Measurements from ENCODE around the gene DDX17.

The DDX17 gene

GRCh38 chr22:38444783-38445182 is 61.3 kb downstream of the DDX17 start:
- Histone ChIP-seq H3K9me3 (ENCODE audit: control insufficient read depth, insufficient read depth, low read length) (no peaks in the 10 kb centered on the region), H3K36me3 (ENCODE audit: control insufficient read depth, insufficient read depth, low read length) (no peaks in the 10 kb centered on the region), H3K4me3 (ENCODE audit: low read depth, low read length) (no peak overlapping the region)

DNA sequence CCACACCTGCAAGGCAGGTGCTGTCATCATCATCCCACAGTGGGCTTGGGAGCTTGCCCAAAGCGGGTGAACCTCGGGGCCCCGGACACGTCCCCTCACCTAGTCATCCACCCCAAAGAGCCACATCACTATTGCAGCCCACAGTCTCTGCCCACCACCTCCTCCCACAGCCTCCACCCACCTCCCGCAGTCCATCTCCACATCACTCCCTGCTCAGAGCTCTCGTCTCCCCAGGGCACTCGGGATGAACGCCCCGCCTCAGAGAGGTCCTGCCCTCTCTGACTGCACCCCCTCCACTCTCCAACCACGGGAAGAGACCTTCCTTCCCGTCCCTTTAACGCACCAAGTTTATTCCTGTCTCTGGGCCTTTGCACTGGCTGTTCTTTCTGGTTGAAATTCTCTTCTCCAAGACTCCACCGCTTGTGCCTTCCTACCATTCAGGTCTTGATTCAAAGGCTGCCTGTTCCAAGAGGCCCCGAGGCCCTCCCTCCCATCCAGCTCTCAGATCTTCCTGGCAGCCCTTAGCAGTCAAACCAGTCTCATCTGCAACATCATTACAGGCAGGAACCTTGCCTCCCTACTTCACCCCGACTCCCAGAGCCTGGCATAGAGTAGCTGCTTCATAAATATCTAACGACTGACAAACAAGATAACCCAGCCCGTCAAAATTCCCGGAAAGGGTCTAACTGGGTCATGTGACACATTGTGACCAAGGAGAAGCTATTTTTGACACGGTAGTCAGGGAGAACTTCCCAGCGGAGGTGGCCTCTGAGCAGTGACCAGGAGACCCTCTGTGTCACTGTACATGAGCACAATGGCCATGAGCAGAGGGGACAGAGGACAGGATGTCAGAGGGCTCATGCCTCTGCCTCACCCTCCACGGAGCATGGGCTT is 62.2 kb downstream of the DDX17 start:
- Histone ChIP-seq H3K27me3 (ENCODE audit: control insufficient read depth, insufficient read depth, low read length) (no peaks in the 10 kb centered on the region), H3K4me1 (ENCODE audit: control insufficient read depth, insufficient read depth, low read length) (no peaks in the 10 kb centered on the region), H3K4me3 (ENCODE audit: low read depth, low read length) (no peak overlapping the region), H3K9ac (ENCODE audit: low read depth, low read length) (no peak overlapping the region), H3K36me3 (ENCODE audit: control insufficient read depth, insufficient read depth, low read length) (no peaks in the 10 kb centered on the region), H3K9me3 (ENCODE audit: control insufficient read depth, insufficient read depth, low read length) (no peaks in the 10 kb centered on the region), H3K27ac (ENCODE audit: low read depth, low read length) (no peak overlapping the region)

More at GRCh38 chr22:38444783-38445182, 61.3 kb downstream of the DDX17 start:
- no peak overlapping the region for H3K27ac ChIP-seq (ENCODE audit: low read depth, low read length)
- H3K4me1 ChIP-seq (ENCODE audit: control insufficient read depth, insufficient read depth, low read length): no peaks in the 10 kb centered on the region
- peaks cover 3% of the 10 kb centered on the region; the same call in 1 of the 2 replicates for H3K27me3 ChIP-seq (ENCODE audit: control insufficient read depth, insufficient read depth, low read length)
- no peak overlapping the region for H3K9ac ChIP-seq (ENCODE audit: low read depth, low read length)

- Histone ChIP-seq H3K27ac (ENCODE audit: low read depth, low read length) (no peak overlapping the region), H3K9me3 (ENCODE audit: control insufficient read depth, insufficient read depth, low read length) (no peaks in the 10 kb centered on the region), H3K4me1 (ENCODE audit: control insufficient read depth, insufficient read depth, low read length) (no peaks in the 10 kb centered on the region), H3K27me3 (ENCODE audit: control insufficient read depth, insufficient read depth, low read length) (no peaks in the 10 kb centered on the region), H3K4me3 (ENCODE audit: low read depth, low read length) (no peak overlapping the region), H3K36me3 (ENCODE audit: control insufficient read depth, insufficient read depth, low read length) (no peaks in the 10 kb centered on the region), H3K9ac (ENCODE audit: low read depth, low read length) (no peak overlapping the region)
Observed at GRCh38 chr22:38442967-38443627, 63.0 kb downstream of the DDX17 start.

- Histone ChIP-seq H3K27me3 (ENCODE audit: control insufficient read depth, insufficient read depth, low read length) (no peaks in the 10 kb centered on the region), H3K4me1 (ENCODE audit: control insufficient read depth, insufficient read depth, low read length) (no peaks in the 10 kb centered on the region), H3K9ac (ENCODE audit: low read depth, low read length) (no peak overlapping the region), H3K36me3 (ENCODE audit: control insufficient read depth, insufficient read depth, low read length) (no peaks in the 10 kb centered on the region), H3K9me3 (ENCODE audit: control insufficient read depth, insufficient read depth, low read length) (no peaks in the 10 kb centered on the region), H3K27ac (ENCODE audit: low read depth, low read length) (no peak overlapping the region), H3K4me3 (ENCODE audit: low read depth, low read length) (no peak overlapping the region)
Observed at GRCh38 chr22:38441620-38442287, 64.4 kb downstream of the DDX17 start.

DNA sequence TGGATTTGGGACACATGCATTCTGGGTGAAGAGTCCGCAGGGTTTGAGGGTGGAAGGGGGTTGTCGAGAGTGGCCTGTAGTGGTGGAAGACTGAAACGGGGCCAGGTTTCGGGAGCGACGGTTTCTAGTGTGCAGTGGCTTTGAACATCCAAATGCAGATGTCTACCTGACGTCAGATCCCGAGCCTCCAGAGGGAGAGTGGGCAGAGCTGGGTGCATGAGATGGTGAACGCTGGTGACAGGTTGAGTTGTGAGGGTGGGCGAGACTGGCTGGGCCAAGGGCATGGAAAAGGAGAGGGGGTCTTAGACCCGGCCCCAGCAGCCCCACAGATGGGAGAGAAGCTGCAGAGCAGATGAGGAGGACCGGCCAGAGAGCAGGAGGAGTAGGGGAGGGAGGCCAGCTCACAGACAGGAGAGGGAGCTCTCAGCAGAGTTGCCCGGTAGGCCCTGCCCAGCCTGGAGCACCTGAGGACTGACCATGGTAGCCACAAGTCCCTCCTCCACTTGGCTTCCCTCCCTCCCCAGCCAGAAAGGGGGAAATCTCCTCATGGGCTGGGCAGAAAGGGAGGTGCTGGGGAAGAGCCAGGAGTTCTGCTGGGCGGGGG is 65.3 kb downstream of the DDX17 start:
- Histone ChIP-seq H3K27me3 (ENCODE audit: control insufficient read depth, insufficient read depth, low read length) (no peaks in the 10 kb centered on the region), H3K4me3 (ENCODE audit: low read depth, low read length) (no peak overlapping the region), H3K9ac (ENCODE audit: low read depth, low read length) (no peak overlapping the region), H3K9me3 (ENCODE audit: control insufficient read depth, insufficient read depth, low read length) (no peaks in the 10 kb centered on the region), H3K36me3 (ENCODE audit: control insufficient read depth, insufficient read depth, low read length) (no peaks in the 10 kb centered on the region), H3K27ac (ENCODE audit: low read depth, low read length) (no peak overlapping the region), H3K4me1 (ENCODE audit: control insufficient read depth, insufficient read depth, low read length) (no peaks in the 10 kb centered on the region; the same call in 1 of the 2 replicates)

DNA sequence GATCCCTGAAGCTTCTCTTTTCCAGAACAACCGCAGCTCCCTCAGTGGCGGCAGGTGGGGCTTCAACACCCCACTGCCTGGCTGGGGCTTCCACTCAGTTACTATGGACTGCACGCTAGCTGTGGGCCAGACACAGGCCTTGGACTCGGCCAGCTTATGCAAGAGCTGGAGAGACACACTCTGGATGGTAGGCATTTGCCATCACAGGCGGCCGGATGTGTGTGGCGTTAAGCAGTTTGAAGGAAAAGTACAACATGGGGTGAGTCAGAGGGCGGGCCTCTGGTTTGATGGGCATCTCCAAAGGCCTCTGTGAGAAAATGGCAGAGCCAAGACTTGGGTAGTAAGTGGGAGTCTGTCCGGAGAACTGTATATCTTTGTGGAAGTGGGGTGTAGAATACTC is 68.7 kb downstream of the DDX17 start:
- Histone ChIP-seq H3K27me3 (ENCODE audit: control insufficient read depth, insufficient read depth, low read length) (no peaks in the 10 kb centered on the region; the same call in 1 of the 2 replicates), H3K4me1 (ENCODE audit: control insufficient read depth, insufficient read depth, low read length) (no peaks in the 10 kb centered on the region; the same call in 1 of the 2 replicates), H3K9ac (ENCODE audit: low read depth, low read length) (no peak overlapping the region), H3K4me3 (ENCODE audit: low read depth, low read length) (no peak overlapping the region), H3K27ac (ENCODE audit: low read depth, low read length) (no peak overlapping the region), H3K36me3 (ENCODE audit: control insufficient read depth, insufficient read depth, low read length) (no peaks in the 10 kb centered on the region), H3K9me3 (ENCODE audit: control insufficient read depth, insufficient read depth, low read length) (no peaks in the 10 kb centered on the region)

DNA sequence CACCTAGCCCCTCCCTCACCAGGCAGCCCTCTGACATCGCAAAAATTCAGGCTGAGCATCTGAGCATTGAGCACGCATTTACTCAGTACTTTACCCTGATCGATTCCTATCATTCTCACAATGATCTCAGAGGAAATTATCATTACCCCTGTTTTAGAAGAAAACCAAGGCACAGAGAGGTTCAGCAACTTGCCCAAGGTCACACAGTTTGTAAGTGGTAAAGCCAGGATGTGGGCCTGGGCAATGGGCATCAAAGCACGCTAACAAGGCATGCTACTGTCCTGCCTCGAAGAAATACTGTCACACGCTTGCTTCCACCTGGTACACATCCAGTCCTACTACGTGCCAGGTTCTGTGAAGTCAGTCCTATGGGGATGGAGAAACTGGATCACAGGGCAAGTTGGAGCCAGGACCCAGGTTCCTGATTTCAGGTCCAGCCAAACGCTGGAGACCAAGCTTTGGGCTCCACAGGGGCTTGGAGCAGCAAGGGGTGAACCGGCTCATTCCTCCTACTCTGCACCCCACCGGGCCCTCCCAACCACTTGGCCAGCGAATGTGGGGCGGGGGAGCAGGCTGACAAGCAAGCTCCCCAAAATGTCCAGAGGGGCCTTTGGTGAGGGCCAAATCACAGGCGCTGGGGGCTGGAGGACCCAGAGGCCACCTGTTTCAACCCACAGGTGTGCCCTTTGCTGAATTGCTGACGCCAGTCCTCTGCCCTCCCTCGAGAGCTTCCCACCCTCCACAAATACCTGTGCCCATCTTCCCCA is 69.3 kb downstream of the DDX17 start:
- Histone ChIP-seq H3K9me3 (ENCODE audit: control insufficient read depth, insufficient read depth, low read length) (no peaks in the 10 kb centered on the region), H3K9ac (ENCODE audit: low read depth, low read length) (no peak overlapping the region), H3K4me1 (ENCODE audit: control insufficient read depth, insufficient read depth, low read length) (no peaks in the 10 kb centered on the region; the same call in 1 of the 2 replicates), H3K36me3 (ENCODE audit: control insufficient read depth, insufficient read depth, low read length) (no peaks in the 10 kb centered on the region), H3K4me3 (ENCODE audit: low read depth, low read length) (no peak overlapping the region), H3K27ac (ENCODE audit: low read depth, low read length) (no peak overlapping the region), H3K27me3 (ENCODE audit: control insufficient read depth, insufficient read depth, low read length) (no peaks in the 10 kb centered on the region; the same call in 1 of the 2 replicates)

DNA sequence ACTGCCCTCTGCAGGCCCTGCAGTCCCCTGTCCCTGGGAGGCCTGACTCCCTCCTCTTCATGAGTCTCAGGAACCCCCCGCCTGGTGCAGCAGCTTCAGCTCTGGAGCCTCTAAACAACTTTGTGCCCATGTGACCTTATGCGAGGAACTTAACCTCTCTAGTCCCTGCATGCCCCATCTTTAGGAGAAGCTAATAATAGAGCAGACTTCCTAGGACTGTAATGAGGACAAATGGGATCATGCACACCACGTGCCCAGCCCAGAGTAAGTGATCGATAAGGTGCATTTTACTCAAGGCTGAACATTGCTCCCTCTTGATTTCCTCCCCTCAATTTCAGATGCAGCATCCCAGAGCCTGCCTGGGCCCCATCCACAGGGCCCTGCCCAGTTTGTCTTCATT is 70.1 kb downstream of the DDX17 start:
- Histone ChIP-seq H3K27ac (ENCODE audit: low read depth, low read length) (no peak overlapping the region), H3K27me3 (ENCODE audit: control insufficient read depth, insufficient read depth, low read length) (no peaks in the 10 kb centered on the region; the same call in 1 of the 2 replicates), H3K4me1 (ENCODE audit: control insufficient read depth, insufficient read depth, low read length) (no peaks in the 10 kb centered on the region; the same call in 1 of the 2 replicates), H3K4me3 (ENCODE audit: low read depth, low read length) (no peak overlapping the region), H3K9ac (ENCODE audit: low read depth, low read length) (no peak overlapping the region), H3K36me3 (ENCODE audit: control insufficient read depth, insufficient read depth, low read length) (no peaks in the 10 kb centered on the region), H3K9me3 (ENCODE audit: control insufficient read depth, insufficient read depth, low read length) (no peaks in the 10 kb centered on the region)

DNA sequence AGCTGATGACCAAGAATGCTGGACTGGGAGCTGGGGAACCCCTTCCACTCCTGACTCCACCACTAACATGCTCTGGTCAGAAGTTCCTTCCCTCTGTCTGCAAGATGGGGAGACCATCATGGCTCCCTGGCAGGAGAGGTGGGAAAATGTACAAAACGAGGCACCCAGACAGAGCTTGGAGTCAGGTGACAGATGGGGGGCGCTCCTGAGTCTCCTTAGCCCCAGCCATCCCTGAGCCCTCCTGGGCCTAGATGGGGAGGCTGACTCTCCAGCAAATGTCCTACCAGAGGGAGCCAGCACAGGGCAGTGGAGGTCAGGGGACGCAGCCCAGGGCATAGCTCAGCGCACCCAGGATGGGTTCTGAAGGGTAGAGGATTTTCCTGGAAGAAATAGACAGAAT is 71.1 kb downstream of the DDX17 start:
- Histone ChIP-seq H3K36me3 (ENCODE audit: control insufficient read depth, insufficient read depth, low read length) (no peaks in the 10 kb centered on the region), H3K9ac (ENCODE audit: low read depth, low read length) (no peak overlapping the region), H3K27me3 (ENCODE audit: control insufficient read depth, insufficient read depth, low read length) (no peaks in the 10 kb centered on the region; the same call in 1 of the 2 replicates)

GRCh38 chr22:38433871-38434270 is 72.2 kb downstream of the DDX17 start:
- Histone ChIP-seq H3K4me1 (ENCODE audit: control insufficient read depth, insufficient read depth, low read length) (no peaks in the 10 kb centered on the region; the same call in 1 of the 2 replicates), H3K9me3 (ENCODE audit: control insufficient read depth, insufficient read depth, low read length) (no peaks in the 10 kb centered on the region), H3K36me3 (ENCODE audit: control insufficient read depth, insufficient read depth, low read length) (no peaks in the 10 kb centered on the region), H3K9ac (ENCODE audit: low read depth, low read length) (no peak overlapping the region), H3K27me3 (ENCODE audit: control insufficient read depth, insufficient read depth, low read length) (no peaks in the 10 kb centered on the region; the same call in 1 of the 2 replicates), H3K27ac (ENCODE audit: low read depth, low read length) (no peak overlapping the region), H3K4me3 (ENCODE audit: low read depth, low read length) (no peak overlapping the region)

More for the DNA sequence above, 71.1 kb downstream of the DDX17 start:
- no peak overlapping the region for H3K27ac ChIP-seq (ENCODE audit: low read depth, low read length)
- no peaks in the 10 kb centered on the region; the same call in 1 of the 2 replicates for H3K4me1 ChIP-seq (ENCODE audit: control insufficient read depth, insufficient read depth, low read length)
- H3K9me3 ChIP-seq (ENCODE audit: control insufficient read depth, insufficient read depth, low read length): no peaks in the 10 kb centered on the region
- no peak overlapping the region for H3K4me3 ChIP-seq (ENCODE audit: low read depth, low read length)

Data from HUES48 (cell line).